CD14-positive monocyte (primary cell): ENCODE data around the gene FXYD6. TPM values are rescaled to one million over a fixed set of nuclear protein-coding genes. Genes with fewer than 3 reads are reported as not detected.

ENCODE experiments used
- DNase-seq, 3 donors: peaks; one replicate each; pipeline ENCODE4 v3.0.0-alpha.2; 2011 to 2022
- H2AFZ ChIP-seq: 2 replicates; pipeline ENCODE4 v1.6.0; 2012; ENCODE audit warnings: mild to moderate bottlenecking, low read depth, low read length, inconsistent platforms; ENCODE audit not compliant: insufficient read depth, poor library complexity, severe bottlenecking
- H3K27ac ChIP-seq, 2 donors: 1 replicate in 1 of 2; 2 replicates in 1 of 2; pipeline ENCODE4 v1.5.1; 2012 to 2013; ENCODE audit warnings: low read length in 2 of 2, control low read depth in 1 of 2, inconsistent platforms in 1 of 2, low read depth in 1 of 2, mild to moderate bottlenecking in 1 of 2
- H3K27me3 ChIP-seq, 2 donors: one replicate each; pipeline versions ENCODE4 v1.6.0 to v1.6.1; 2011 to 2013; ENCODE audit warnings: low read length in 2 of 2; ENCODE audit not compliant: control insufficient read depth in 2 of 2, insufficient read depth in 2 of 2
- H3K36me3 ChIP-seq, 2 donors: replicated peaks in 1 of 2; 1 replicate in 1 of 2; 2 replicates in 1 of 2; pipeline versions ENCODE4 v1.5.1 to v1.6.1; 2012 to 2013; ENCODE audit warnings: low read length in 2 of 2, control low read depth in 1 of 2, inconsistent platforms in 1 of 2, mild to moderate bottlenecking in 1 of 2; ENCODE audit not compliant: insufficient read depth in 2 of 2, control insufficient read depth in 1 of 2
- H3K4me1 ChIP-seq, 2 donors: 1 replicate in 1 of 2; 2 replicates in 1 of 2; pipeline versions ENCODE4 v1.5.1 to v1.6.1; 2012 to 2013; ENCODE audit warnings: low read length in 2 of 2, control low read depth in 1 of 2, inconsistent platforms in 1 of 2, mild to moderate bottlenecking in 1 of 2, moderate library complexity in 1 of 2; ENCODE audit not compliant: insufficient read depth in 2 of 2, control insufficient read depth in 1 of 2
- H3K4me2 ChIP-seq: replicated peaks from 2 replicates; pipeline ENCODE3; 2012; ENCODE audit warnings: low read length, moderate library complexity, mild to moderate bottlenecking; ENCODE audit not compliant: poor library complexity, severe bottlenecking; ENCODE audit errors: extremely low read depth
- H3K4me3 ChIP-seq, 3 experiments: fragments of 200-600 bp in 1 of 3; sonication (generic) in 1 of 3; replicated peaks in 1 of 3; 1 replicate in 2 of 3; 2 replicates in 1 of 3; pipeline ENCODE4 v1.5.1; 2011 to 2013; ENCODE audit warnings: low read length in 3 of 3, mild to moderate bottlenecking in 3 of 3, control low read depth in 2 of 3, low read depth in 2 of 3, inconsistent platforms in 1 of 3, moderate library complexity in 1 of 3
- H3K79me2 ChIP-seq: 2 replicates; pipeline ENCODE4 v1.6.0; 2012; ENCODE audit warnings: mild to moderate bottlenecking, control low read depth, inconsistent platforms, low read length, moderate library complexity; ENCODE audit not compliant: insufficient read depth
- H3K9ac ChIP-seq: 2 replicates; pipeline ENCODE4 v1.6.0; 2017; ENCODE audit warnings: low read length, mild to moderate bottlenecking; ENCODE audit not compliant: insufficient read depth, poor library complexity, severe bottlenecking
- H3K9me3 ChIP-seq, 2 donors: replicated peaks in 1 of 2; 1 replicate in 1 of 2; 2 replicates in 1 of 2; pipeline versions ENCODE4 v1.5.1 to v1.6.1; 2012 to 2013; ENCODE audit warnings: low read length in 2 of 2, control low read depth in 1 of 2; ENCODE audit not compliant: control insufficient read depth in 1 of 2, insufficient read depth in 1 of 2
- H4K20me1 ChIP-seq: 2 replicates; pipeline ENCODE4 v1.6.0; 2012; ENCODE audit warnings: mild to moderate bottlenecking, low read length, control low read depth, moderate library complexity; ENCODE audit not compliant: insufficient read depth
- H3K27ac Mint-ChIP-seq, 7 donors: one replicate each; pipeline ENCODE4 v1.8.0; 2020; ENCODE audit warnings: mild to moderate bottlenecking in 7 of 7, mixed read lengths in 7 of 7, moderate library complexity in 6 of 7, inconsistent platforms in 2 of 7
- H3K27me3 Mint-ChIP-seq, 3 donors: one replicate each; pipeline ENCODE4 v1.8.0; 2021 to 2022; ENCODE audit warnings: low read depth in 3 of 3, mild to moderate bottlenecking in 3 of 3, mixed read lengths in 3 of 3, moderate library complexity in 3 of 3, inconsistent platforms in 1 of 3
- H3K36me3 Mint-ChIP-seq, 2 donors: one replicate each; pipeline ENCODE4 v1.8.0; 2020; ENCODE audit warnings: mixed read lengths in 2 of 2, inconsistent platforms in 1 of 2, mild to moderate bottlenecking in 1 of 2
- H3K4me1 Mint-ChIP-seq: one replicate; pipeline ENCODE4 v1.8.0; 2020; ENCODE audit warnings: mild to moderate bottlenecking, mixed read lengths
- H3K4me3 Mint-ChIP-seq, 2 donors: one replicate each; pipeline ENCODE4 v1.8.0; 2020; ENCODE audit warnings: mild to moderate bottlenecking in 2 of 2, mixed read lengths in 2 of 2, moderate library complexity in 1 of 2
- H3K9me3 Mint-ChIP-seq, 7 donors: one replicate each; pipeline ENCODE4 v1.8.0; 2020 to 2022; ENCODE audit warnings: mixed read lengths in 7 of 7, mild to moderate bottlenecking in 6 of 7, moderate library complexity in 6 of 7, inconsistent platforms in 2 of 7
- WGBS: methylation state at CpG from one replicate; pipeline ENCODE4 v1.1.5; 2013; ENCODE audit warnings: missing lambda C conversion rate; ENCODE audit not compliant: insufficient coverage; 5-methylcytosine and 5-hydroxymethylcytosine counted together
- intact Hi-C, 2 donors: fragments of 100-400 bp; cut with micrococcal nuclease; formaldehyde crosslinking; loops; one replicate each; pipeline versions ENCODE4 v1.15.0 to v1.15.1; 2023
- polyA plus RNA-seq, 3 donors: library from polyadenylated mRNA; depleted of rRNA in 1 of 3; unstranded in 2 of 3; stranded (reverse) in 1 of 3; fragments of 300-500 nt in 2 of 3; fragments of >200 nt in 1 of 3; fragmentation: Illumina TruSeq in 2 of 3; gene quantifications; 1 replicate in 2 of 3; 2 replicates in 1 of 3; pipeline ENCODE4 v1.2.3, GENCODE V29; 2012 to 2021
- TF ChIP-seq, protein P1 (sequence below): fragments of 200-600 bp; IDR thresholded peaks from one replicate; pipeline ENCODE4 v1.8.0; 2022; ENCODE audit warnings: antibody characterized with exemption, mild to moderate bottlenecking

The FXYD6 gene
- polyA plus RNA-seq, 3 donors: 36.4 to 52.1 (median 44.1) TPM

DNA sequence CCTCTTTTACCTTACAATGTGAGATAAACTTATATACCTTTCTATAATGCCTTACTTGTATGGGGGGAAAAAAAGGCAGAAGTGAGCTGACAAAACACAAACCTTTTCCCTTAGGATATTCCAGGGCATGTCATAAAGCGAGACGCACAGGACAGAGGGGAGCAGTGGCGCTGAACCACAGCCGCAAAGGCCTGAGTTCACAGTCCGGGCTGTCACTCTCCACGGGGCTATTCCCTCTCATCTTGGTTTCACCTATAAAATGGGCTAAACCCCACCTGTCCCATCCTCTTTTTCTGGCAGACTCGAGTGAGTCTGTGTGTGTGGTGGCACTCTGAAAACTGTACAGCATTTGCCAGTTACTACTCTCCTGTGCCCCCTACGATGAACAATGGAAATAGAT is 37.6 kb downstream of the FXYD6 start:
- WGBS: 67% methylated on average over 3 of the region's 8 CpGs
- Mint-ChIP-seq H3K36me3 (peaks cover 6 to 24% of the 10 kb centered on the region in 2 donors), H3K27ac (peak overlapping the region in 5 of 7 donors; percentile 22 to 99 (median 71)), H3K9me3 (no peaks in the 10 kb centered on the region), H3K4me3 (peak overlapping the region in 1 of 2 donors; percentile 97), H3K27me3 (peaks cover 0 to 4% (median 1%) of the 10 kb centered on the region in 3 donors), H3K4me1 (peaks cover 100% of the 10 kb centered on the region)
- intact Hi-C loops: loop anchor here in 1 of 2 donors (5.0 to 10.0 kb wide), 2 partner anchors 148 to 306 kb away; partner anchors contain the start of gene IL10RA
- no peak overlapping the region for H2AFZ ChIP-seq
- TF ChIP-seq, protein P1, sequence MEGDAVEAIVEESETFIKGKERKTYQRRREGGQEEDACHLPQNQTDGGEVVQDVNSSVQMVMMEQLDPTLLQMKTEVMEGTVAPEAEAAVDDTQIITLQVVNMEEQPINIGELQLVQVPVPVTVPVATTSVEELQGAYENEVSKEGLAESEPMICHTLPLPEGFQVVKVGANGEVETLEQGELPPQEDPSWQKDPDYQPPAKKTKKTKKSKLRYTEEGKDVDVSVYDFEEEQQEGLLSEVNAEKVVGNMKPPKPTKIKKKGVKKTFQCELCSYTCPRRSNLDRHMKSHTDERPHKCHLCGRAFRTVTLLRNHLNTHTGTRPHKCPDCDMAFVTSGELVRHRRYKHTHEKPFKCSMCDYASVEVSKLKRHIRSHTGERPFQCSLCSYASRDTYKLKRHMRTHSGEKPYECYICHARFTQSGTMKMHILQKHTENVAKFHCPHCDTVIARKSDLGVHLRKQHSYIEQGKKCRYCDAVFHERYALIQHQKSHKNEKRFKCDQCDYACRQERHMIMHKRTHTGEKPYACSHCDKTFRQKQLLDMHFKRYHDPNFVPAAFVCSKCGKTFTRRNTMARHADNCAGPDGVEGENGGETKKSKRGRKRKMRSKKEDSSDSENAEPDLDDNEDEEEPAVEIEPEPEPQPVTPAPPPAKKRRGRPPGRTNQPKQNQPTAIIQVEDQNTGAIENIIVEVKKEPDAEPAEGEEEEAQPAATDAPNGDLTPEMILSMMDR: no peak
- no peaks in the 10 kb centered on the region for H4K20me1 ChIP-seq
- peaks cover 8% of the 10 kb centered on the region for H3K79me2 ChIP-seq
- no peak overlapping the region for H3K9ac ChIP-seq
- no peak for DNase-seq
- no peaks in the 10 kb centered on the region for H3K36me3 ChIP-seq
- no peak overlapping the region for H3K4me2 ChIP-seq
- H3K4me1 ChIP-seq: peaks cover 98 to 99% of the 10 kb centered on the region in 2 donors
- H3K4me3 ChIP-seq: no peak overlapping the region
- H3K9me3 ChIP-seq: no peaks in the 10 kb centered on the region
- no peak overlapping the region for H3K27ac ChIP-seq
- H3K27me3 ChIP-seq: no peaks in the 10 kb centered on the region

DNA sequence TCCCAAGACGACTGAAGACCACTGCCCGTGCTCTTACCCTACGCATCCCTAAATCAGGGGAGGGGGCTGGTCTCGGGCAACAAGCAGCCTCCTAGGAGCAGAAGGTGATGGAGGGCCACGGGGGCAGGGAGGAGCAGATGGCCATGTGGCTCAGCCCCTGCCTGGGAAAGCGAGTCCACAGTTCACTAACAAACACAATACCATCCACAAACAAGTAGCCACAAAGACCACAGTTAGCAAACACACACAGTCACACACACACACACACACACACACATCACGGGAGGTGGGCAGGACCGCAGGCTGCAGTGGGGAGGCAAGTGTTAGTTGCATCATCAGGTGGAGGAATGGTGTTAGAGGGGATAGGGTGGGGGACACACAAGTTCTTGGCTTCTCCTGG is 38.7 kb downstream of the FXYD6 start:
- peak overlapping the region; percentile 82 to 97 for H3K4me3 Mint-ChIP-seq
- peaks cover 0 to 5% (median 4%) of the 10 kb centered on the region in 3 donors for H3K27me3 Mint-ChIP-seq
- DNase-seq: no peak

More for the DNA sequence above, 38.7 kb downstream of the FXYD6 start:
- Histone ChIP-seq H3K4me2 (peak overlapping the region; percentile 67), H3K9ac (peak overlapping the region; percentile 68), H3K79me2 (peaks cover 8% of the 10 kb centered on the region), H3K4me1 (peaks cover 93 to 98% of the 10 kb centered on the region in 2 donors), H3K36me3 (no peaks in the 10 kb centered on the region), H2AFZ (no peak overlapping the region), H3K4me3 (peak overlapping the region in 1 of 3 experiments; percentile 71), H3K9me3 (no peaks in the 10 kb centered on the region), H3K27me3 (no peaks in the 10 kb centered on the region), H3K27ac (peak overlapping the region in 1 of 2 donors; percentile 94), H4K20me1 (no peaks in the 10 kb centered on the region)
- Mint-ChIP-seq H3K27ac (peak overlapping the region in 6 of 7 donors; percentile 83 to 98 (median 94)), H3K4me1 (peaks cover 96% of the 10 kb centered on the region), H3K9me3 (no peaks in the 10 kb centered on the region), H3K36me3 (peaks cover 6 to 24% of the 10 kb centered on the region in 2 donors)
- TF ChIP-seq, protein P1: no peak
- intact Hi-C loops: loop anchor here in 1 of 2 donors (5.0 to 10.0 kb wide), 2 partner anchors 150 to 307 kb away; partner anchors contain the start of gene IL10RA
- 85% methylated on average over 4 of the region's 8 CpGs for WGBS
